Keratinocyte (primary cell): ENCODE data around the gene ZCCHC7. TPM values are rescaled to one million over a fixed set of nuclear protein-coding genes. Genes with fewer than 3 reads are reported as not detected.

Experiments
- DNase-seq: peaks from one replicate; pipeline ENCODE4 v3.0.0-alpha.2; 2011; ENCODE audit warnings: low read depth, missing footprints, low spot score
- FAIRE-seq: peaks from 2 replicates; lab custom pipeline; 2011; peaks lifted over from hg19 to GRCh38; lab: Jason Lieb, UNC
- H2AFZ ChIP-seq: 2 replicates; pipeline ENCODE4 v1.6.0; 2012; ENCODE audit warnings: low read length, control low read depth, inconsistent platforms; ENCODE audit not compliant: control insufficient read depth
- H3K27ac ChIP-seq: 2 replicates; pipeline ENCODE4 v1.5.1; 2011; ENCODE audit warnings: low read length; ENCODE audit not compliant: control insufficient read depth, insufficient read depth
- H3K27me3 ChIP-seq: 3 replicates; pipeline ENCODE4 v1.6.0; 2011; ENCODE audit warnings: low read length; ENCODE audit not compliant: control insufficient read depth, insufficient read depth; ENCODE audit errors: extremely low read depth
- H3K36me3 ChIP-seq, 2 experiments: 2 replicates in 1 of 2; 3 replicates in 1 of 2; pipeline ENCODE4 v1.5.1; 2011; ENCODE audit warnings: low read length in 2 of 2, mild to moderate bottlenecking in 1 of 2; ENCODE audit not compliant: control insufficient read depth in 2 of 2, insufficient read depth in 2 of 2; ENCODE audit errors: extremely low read depth in 1 of 2
- H3K4me1 ChIP-seq: 3 replicates; pipeline ENCODE4 v1.5.1; 2011; ENCODE audit warnings: low read length; ENCODE audit not compliant: control insufficient read depth, insufficient read depth; ENCODE audit errors: extremely low read depth
- H3K4me2 ChIP-seq: 3 replicates; pipeline ENCODE4 v1.6.0; 2011; ENCODE audit warnings: low read depth, low read length; ENCODE audit not compliant: control insufficient read depth, insufficient read depth; ENCODE audit errors: extremely low read depth
- H3K4me3 ChIP-seq, 3 experiments: fragments of 200-600 bp in 1 of 3; sonication (generic) in 1 of 3; 2 replicates in 2 of 3; 3 replicates in 1 of 3; pipeline ENCODE4 v1.5.1; 2011 to 2016; ENCODE audit warnings: low read length in 3 of 3, mild to moderate bottlenecking in 3 of 3, control low read depth in 2 of 3, inconsistent platforms in 1 of 3, low read depth in 1 of 3, mixed read lengths in 1 of 3, mixed run types in 1 of 3, moderate library complexity in 1 of 3; ENCODE audit not compliant: control insufficient read depth in 2 of 3, insufficient read depth in 2 of 3; ENCODE audit errors: extremely low read depth in 1 of 3
- H3K79me2 ChIP-seq: 2 replicates; pipeline ENCODE4 v1.6.0; 2012; ENCODE audit warnings: low read length; ENCODE audit not compliant: control insufficient read depth, insufficient read depth
- H3K9ac ChIP-seq: 3 replicates; pipeline ENCODE4 v1.6.0; 2011; ENCODE audit warnings: low read length; ENCODE audit not compliant: control insufficient read depth, insufficient read depth; ENCODE audit errors: extremely low read depth
- H3K9me1 ChIP-seq: 3 replicates; pipeline ENCODE4 v1.6.0; 2011; ENCODE audit warnings: low read length; ENCODE audit not compliant: control insufficient read depth, insufficient read depth; ENCODE audit errors: extremely low read depth
- H3K9me3 ChIP-seq: 2 replicates; pipeline ENCODE4 v1.5.1; 2012; ENCODE audit warnings: low read depth, low read length; ENCODE audit not compliant: control insufficient read depth
- H4K20me1 ChIP-seq: 3 replicates; pipeline ENCODE4 v1.6.0; 2011; ENCODE audit warnings: low read length; ENCODE audit not compliant: control insufficient read depth, insufficient read depth; ENCODE audit errors: extremely low read depth
- EZH2 ChIP-seq: IDR thresholded peaks from one replicate; pipeline ENCODE4 v1.6.1; 2012; ENCODE audit warnings: inconsistent platforms, mild to moderate bottlenecking, low read length, moderate library complexity
- dilution Hi-C: fragments of 300-500 bp; cut with MboI; formaldehyde crosslinking; loops from one replicate; pipeline ENCODE4 v1.7.0; 2020; ENCODE audit warnings: low sequenced_read_pairs; ENCODE audit not compliant: extremely low pct_ligation_motif_present
- polyA plus RNA-seq, 5 experiments: library from polyadenylated mRNA; depleted of rRNA in 3 of 5; stranded (reverse) in 3 of 5; stranded (forward) in 1 of 5; unstranded in 1 of 5; fragments of >200 nt; gene quantifications; 1 replicate in 1 of 5; 2 replicates in 3 of 5; 3 replicates in 1 of 5; pipeline versions ENCODE4 v1.2.1 to v1.2.3, GENCODE V29; 2011 to 2012; ENCODE audit warnings: missing spikeins in 2 of 5, low read depth in 1 of 5, low replicate concordance in 1 of 5
- TF ChIP-seq, protein P1 (sequence below), 3 experiments: IDR thresholded peaks in 1 of 3; conservative IDR thresholded peaks in 1 of 3; optimal IDR thresholded peaks in 1 of 3; 2 replicates in 2 of 3; 3 replicates in 1 of 3; pipeline versions ENCODE3 to v1.5.1; 2011; ENCODE audit warnings: low read length in 3 of 3, mild to moderate bottlenecking in 3 of 3, moderate library complexity in 2 of 3, control low read depth in 1 of 3, inconsistent platforms in 1 of 3; ENCODE audit not compliant: insufficient read depth in 2 of 3; ENCODE audit errors: extremely low read depth in 1 of 3

The ZCCHC7 gene
- polyA plus RNA-seq, 1 donor (not counting 4 experiments of a cell fraction or from before 2014, with no cell fraction given), result 16.5 TPM

DNA sequence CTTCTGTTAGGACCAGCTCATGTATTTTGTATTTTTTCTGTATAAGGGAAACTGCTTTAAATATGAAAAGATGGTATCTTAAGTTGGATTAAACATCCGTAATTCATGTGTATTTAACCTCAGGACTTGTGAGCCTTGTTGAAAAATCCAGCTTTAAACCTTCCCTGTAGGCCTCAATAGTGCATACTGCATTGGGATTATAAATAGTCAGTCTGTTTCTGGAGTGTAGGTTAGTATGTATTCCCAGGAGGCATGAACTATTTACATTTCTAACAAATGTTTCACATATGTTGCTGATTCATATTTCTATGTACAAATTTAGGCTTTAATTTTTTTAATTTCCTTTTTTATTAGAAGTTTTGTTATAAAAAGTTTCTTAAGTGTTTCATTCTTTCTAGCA lies 164.3 kb downstream of the ZCCHC7 start:
- Histone ChIP-seq H3K36me3 (no peaks in the 10 kb centered on the region), H3K27me3 (no peaks in the 10 kb centered on the region), H4K20me1 (no peaks in the 10 kb centered on the region), H3K4me3 (no peak overlapping the region), H3K79me2 (no peaks in the 10 kb centered on the region), H3K9me3 (no peaks in the 10 kb centered on the region), H3K4me2 (no peak overlapping the region), H2AFZ (no peak overlapping the region), H3K27ac (no peak overlapping the region), H3K4me1 (no peaks in the 10 kb centered on the region), H3K9me1 (no peaks in the 10 kb centered on the region), H3K9ac (no peak overlapping the region)
- no peak for FAIRE-seq
- TF ChIP-seq, protein P1, sequence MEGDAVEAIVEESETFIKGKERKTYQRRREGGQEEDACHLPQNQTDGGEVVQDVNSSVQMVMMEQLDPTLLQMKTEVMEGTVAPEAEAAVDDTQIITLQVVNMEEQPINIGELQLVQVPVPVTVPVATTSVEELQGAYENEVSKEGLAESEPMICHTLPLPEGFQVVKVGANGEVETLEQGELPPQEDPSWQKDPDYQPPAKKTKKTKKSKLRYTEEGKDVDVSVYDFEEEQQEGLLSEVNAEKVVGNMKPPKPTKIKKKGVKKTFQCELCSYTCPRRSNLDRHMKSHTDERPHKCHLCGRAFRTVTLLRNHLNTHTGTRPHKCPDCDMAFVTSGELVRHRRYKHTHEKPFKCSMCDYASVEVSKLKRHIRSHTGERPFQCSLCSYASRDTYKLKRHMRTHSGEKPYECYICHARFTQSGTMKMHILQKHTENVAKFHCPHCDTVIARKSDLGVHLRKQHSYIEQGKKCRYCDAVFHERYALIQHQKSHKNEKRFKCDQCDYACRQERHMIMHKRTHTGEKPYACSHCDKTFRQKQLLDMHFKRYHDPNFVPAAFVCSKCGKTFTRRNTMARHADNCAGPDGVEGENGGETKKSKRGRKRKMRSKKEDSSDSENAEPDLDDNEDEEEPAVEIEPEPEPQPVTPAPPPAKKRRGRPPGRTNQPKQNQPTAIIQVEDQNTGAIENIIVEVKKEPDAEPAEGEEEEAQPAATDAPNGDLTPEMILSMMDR (optimal IDR thresholded peaks at IDR 0.05 in 1 of 3, IDR thresholded peaks at IDR 0.05 in 1 of 3, conservative IDR thresholded peaks at IDR 0.05 in 1 of 3; ENCODE audit: extremely low read depth in 1 of 3, insufficient read depth in 2 of 3, low read length in 3 of 3), result no peak
- no peak for TF ChIP-seq EZH2
- DNase-seq, result no peak
- dilution Hi-C loops, result no loop called here

DNA sequence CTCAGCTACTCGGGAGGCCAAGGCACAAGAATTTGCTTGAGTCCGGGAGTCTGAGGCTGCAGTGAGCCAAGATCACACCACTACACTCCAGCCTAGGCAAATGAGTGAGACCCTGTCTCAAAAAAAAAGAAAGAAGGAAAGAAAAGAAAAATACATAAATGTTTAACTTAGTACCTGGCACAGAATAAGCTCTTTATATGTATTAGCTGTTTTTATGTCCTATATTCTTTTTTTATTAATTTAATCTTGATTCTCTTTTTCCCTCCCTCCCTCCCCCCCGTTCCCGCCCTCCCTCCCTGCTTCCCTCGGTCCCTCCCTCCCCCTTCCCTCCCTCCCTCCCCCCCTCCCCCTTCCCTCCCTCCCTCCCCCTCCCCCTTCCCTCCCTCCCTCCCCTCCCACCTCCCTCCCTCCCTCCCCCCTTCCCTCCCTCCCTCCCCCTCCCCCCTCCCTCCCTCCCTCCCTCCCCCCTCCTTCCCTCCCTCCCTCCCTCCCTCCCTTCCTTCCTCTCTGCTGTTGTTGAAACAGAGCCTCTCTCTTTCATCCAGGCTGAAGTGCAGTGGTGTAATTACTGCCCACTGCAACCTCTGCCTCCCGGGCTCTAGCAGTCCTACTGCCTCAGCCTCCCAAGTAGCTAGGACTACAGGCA lies 166.3 kb downstream of the ZCCHC7 start:
- Histone ChIP-seq H3K36me3 (no peaks in the 10 kb centered on the region), H3K27ac (no peak overlapping the region), H3K79me2 (no peaks in the 10 kb centered on the region), H2AFZ (no peak overlapping the region), H3K4me1 (peaks cover 9% of the 10 kb centered on the region), H3K9ac (no peak overlapping the region), H3K27me3 (no peaks in the 10 kb centered on the region), H3K9me1 (no peaks in the 10 kb centered on the region), H4K20me1 (no peaks in the 10 kb centered on the region), H3K4me3 (no peak overlapping the region), H3K9me3 (no peaks in the 10 kb centered on the region), H3K4me2 (no peak overlapping the region)
- dilution Hi-C loops, result no loop called here
- DNase-seq (no peak), FAIRE-seq (no peak)
- TF ChIP-seq, protein P1 (optimal IDR thresholded peaks at IDR 0.05 in 1 of 3, IDR thresholded peaks at IDR 0.05 in 1 of 3, conservative IDR thresholded peaks at IDR 0.05 in 1 of 3; ENCODE audit: extremely low read depth in 1 of 3, insufficient read depth in 2 of 3, low read length in 3 of 3), result no peak
- no peak for TF ChIP-seq EZH2
